HG02678 (cell line): ENCODE measurements around the gene SLC4A8.

Experiments used
- ATAC-seq: cut with Tn5 transposase; IDR thresholded peaks from one replicate; pipeline ENCODE4 v1.9.1; 2021; ENCODE audit warnings: mild to moderate bottlenecking, moderate library complexity; ENCODE audit not compliant: unreplicated experiment

The SLC4A8 gene

GRCh38 chr12:51395283-51396230 is 29.1 kb upstream of the SLC4A8 start:
- ATAC-seq, result no peak

- no peak for ATAC-seq
Observed at GRCh38 chr12:51397670-51398069, 27.0 kb upstream of the SLC4A8 start.

GRCh38 chr12:51399891-51400290 is 24.7 kb upstream of the SLC4A8 start:
- no peak for ATAC-seq

- ATAC-seq, result no peak
Observed at GRCh38 chr12:51401020-51401419, 23.6 kb upstream of the SLC4A8 start.

GRCh38 chr12:51401486-51401885 is 23.1 kb upstream of the SLC4A8 start:
- ATAC-seq, result no peak

GRCh38 chr12:51401900-51402299 is 22.7 kb upstream of the SLC4A8 start:
- no peak for ATAC-seq

GRCh38 chr12:51403159-51403558 is 21.5 kb upstream of the SLC4A8 start:
- ATAC-seq, result no peak

GRCh38 chr12:51403681-51404136 is 20.9 kb upstream of the SLC4A8 start:
- no peak for ATAC-seq

- no peak for ATAC-seq
Observed at GRCh38 chr12:51404627-51405026, 20.0 kb upstream of the SLC4A8 start.

- ATAC-seq, result no peak
Observed at GRCh38 chr12:51405801-51406207, 18.8 kb upstream of the SLC4A8 start.

- ATAC-seq, result no peak
Observed at GRCh38 chr12:51406290-51406689, 18.3 kb upstream of the SLC4A8 start.

- no peak for ATAC-seq
Observed at GRCh38 chr12:51406859-51407258, 17.8 kb upstream of the SLC4A8 start.

- ATAC-seq, result no peak
Observed at GRCh38 chr12:51407604-51408003, 17.0 kb upstream of the SLC4A8 start.

GRCh38 chr12:51409846-51410245 is 14.8 kb upstream of the SLC4A8 start:
- ATAC-seq, result no peak

- ATAC-seq, result no peak
Observed at GRCh38 chr12:51413149-51413548, 11.5 kb upstream of the SLC4A8 start.

GRCh38 chr12:51413791-51414190 is 10.8 kb upstream of the SLC4A8 start:
- no peak for ATAC-seq

- ATAC-seq, result no peak
Observed at GRCh38 chr12:51415931-51416330, 8.7 kb upstream of the SLC4A8 start.

GRCh38 chr12:51417826-51418225 is 6.8 kb upstream of the SLC4A8 start:
- no peak for ATAC-seq

- no peak for ATAC-seq
Observed at GRCh38 chr12:51419425-51420193, 5.0 kb upstream of the SLC4A8 start.

GRCh38 chr12:51421266-51421884 is 3.3 kb upstream of the SLC4A8 start:
- ATAC-seq, result no peak

GRCh38 chr12:51424094-51424661 is 453 bp upstream of the SLC4A8 start:
- no peak for ATAC-seq
